ENCODE data around the gene PPL.
"Not testable (repeated sequence)": the region's sequence is repeated elsewhere in the genome, so short reads cannot be mapped to it uniquely, and the experiment has no call there.

Gene PPL

DNA sequence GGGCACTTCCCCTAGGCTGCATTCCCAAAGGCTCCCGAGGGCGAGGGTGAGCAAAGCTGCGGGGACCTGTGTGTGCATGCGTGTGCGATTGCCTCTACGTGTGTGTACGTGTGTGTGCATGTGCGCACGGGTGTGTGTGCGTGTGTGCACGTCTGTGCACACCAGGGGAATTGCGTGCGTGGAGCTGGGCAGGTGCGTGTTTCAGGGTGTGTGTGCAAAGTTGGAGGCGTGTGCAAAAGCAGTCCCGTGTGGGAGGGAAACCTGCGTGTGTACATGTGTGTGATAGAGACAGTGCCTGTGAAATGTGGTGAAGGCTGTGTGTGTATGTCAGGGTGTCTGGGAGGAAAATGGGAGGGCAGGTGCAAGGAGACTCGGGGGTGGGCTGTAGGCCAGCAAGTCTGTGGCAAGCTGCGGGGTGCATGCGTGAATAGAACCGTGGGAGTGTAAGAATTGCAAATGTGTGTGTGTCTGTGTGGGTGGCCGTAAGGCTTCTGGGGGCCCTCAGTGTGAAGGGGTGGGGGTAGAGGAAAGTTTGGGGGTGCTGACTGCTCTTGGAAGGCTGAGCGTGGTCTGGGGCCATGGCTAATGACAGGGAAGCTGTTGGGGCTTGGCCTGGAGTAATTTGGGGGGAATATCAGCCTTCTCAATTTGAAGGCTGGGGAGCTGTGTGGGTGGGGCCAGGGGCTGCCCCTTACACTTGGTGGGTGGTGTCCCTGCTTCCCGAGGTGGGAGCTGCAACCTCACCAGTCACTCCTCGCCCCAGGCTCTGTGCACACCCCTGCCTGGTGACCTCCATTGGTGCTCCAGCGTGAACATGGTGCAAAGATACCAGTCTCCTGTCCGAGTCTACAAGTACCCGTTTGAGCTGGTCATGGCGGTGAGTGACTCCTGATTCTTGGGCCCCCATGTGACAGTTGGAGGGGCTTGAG lies 21.8 kb upstream of the PPL start:
- H3K36me3 ChIP-seq (replicated peaks): no peaks in the 10 kb centered on the region
- H3K27ac ChIP-seq: no peak overlapping the region
- no peak for DNase-seq
- peak overlapping the region; percentile 29 for H3K4me3 ChIP-seq (ENCODE audit: low read depth, low read length)
- in situ Hi-C loops (cut with HindIII; ENCODE audit: low pct_ligation_motif_present, low sequenced_read_pairs): no loop called here
- no peaks in the 10 kb centered on the region for H3K27me3 ChIP-seq (replicated peaks)
- TF ChIP-seq, protein P1, sequence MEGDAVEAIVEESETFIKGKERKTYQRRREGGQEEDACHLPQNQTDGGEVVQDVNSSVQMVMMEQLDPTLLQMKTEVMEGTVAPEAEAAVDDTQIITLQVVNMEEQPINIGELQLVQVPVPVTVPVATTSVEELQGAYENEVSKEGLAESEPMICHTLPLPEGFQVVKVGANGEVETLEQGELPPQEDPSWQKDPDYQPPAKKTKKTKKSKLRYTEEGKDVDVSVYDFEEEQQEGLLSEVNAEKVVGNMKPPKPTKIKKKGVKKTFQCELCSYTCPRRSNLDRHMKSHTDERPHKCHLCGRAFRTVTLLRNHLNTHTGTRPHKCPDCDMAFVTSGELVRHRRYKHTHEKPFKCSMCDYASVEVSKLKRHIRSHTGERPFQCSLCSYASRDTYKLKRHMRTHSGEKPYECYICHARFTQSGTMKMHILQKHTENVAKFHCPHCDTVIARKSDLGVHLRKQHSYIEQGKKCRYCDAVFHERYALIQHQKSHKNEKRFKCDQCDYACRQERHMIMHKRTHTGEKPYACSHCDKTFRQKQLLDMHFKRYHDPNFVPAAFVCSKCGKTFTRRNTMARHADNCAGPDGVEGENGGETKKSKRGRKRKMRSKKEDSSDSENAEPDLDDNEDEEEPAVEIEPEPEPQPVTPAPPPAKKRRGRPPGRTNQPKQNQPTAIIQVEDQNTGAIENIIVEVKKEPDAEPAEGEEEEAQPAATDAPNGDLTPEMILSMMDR (IDR thresholded peaks at IDR 0.05; ENCODE audit: low read depth, low read length, missing control alignments): no peak

- H3K27me3 ChIP-seq (replicated peaks): no peaks in the 10 kb centered on the region
- peak; percentile 97 for DNase-seq
- TF ChIP-seq, protein P1 (IDR thresholded peaks at IDR 0.05; ENCODE audit: low read depth, low read length, missing control alignments): no peak
- no peaks in the 10 kb centered on the region for H3K36me3 ChIP-seq (replicated peaks)
- in situ Hi-C loops (cut with HindIII; ENCODE audit: low pct_ligation_motif_present, low sequenced_read_pairs): no loop called here
- no peak within 1 kb of the TSS for H3K27ac ChIP-seq
- H3K4me3 ChIP-seq (ENCODE audit: low read depth, low read length): peak within 1 kb of the TSS; percentile 59
Measured at GRCh38 chr16:4957720-4958509, 21.0 kb upstream of the PPL start, which contains the start of gene SEC14L5. Gene SEC14L5, plus strand, starts transcription at chr16:4958330. Its CDS starts 994 bp downstream, at chr16:4959324.

- H3K36me3 ChIP-seq (replicated peaks): no peaks in the 10 kb centered on the region
- in situ Hi-C loops (cut with HindIII; ENCODE audit: low pct_ligation_motif_present, low sequenced_read_pairs): no loop called here
- no peaks in the 10 kb centered on the region for H3K27me3 ChIP-seq (replicated peaks)
- no peak overlapping the region for H3K27ac ChIP-seq
- TF ChIP-seq, protein P1 (IDR thresholded peaks at IDR 0.05; ENCODE audit: low read depth, low read length, missing control alignments): no peak
- no peak for DNase-seq
- peak overlapping the region; percentile 59 for H3K4me3 ChIP-seq (ENCODE audit: low read depth, low read length)
Measured at GRCh38 chr16:4957420-4957719, 20.4 kb upstream of the PPL start.

GRCh38 chr16:4954714-4955113 lies 17.8 kb upstream of the PPL start:
- H3K27ac ChIP-seq: no peak overlapping the region
- no peak for DNase-seq
- no peaks in the 10 kb centered on the region for H3K36me3 ChIP-seq (replicated peaks)
- H3K27me3 ChIP-seq (replicated peaks): no peaks in the 10 kb centered on the region
- in situ Hi-C loops (cut with HindIII; ENCODE audit: low pct_ligation_motif_present, low sequenced_read_pairs): no loop called here
- TF ChIP-seq, protein P1 (IDR thresholded peaks at IDR 0.05; ENCODE audit: low read depth, low read length, missing control alignments): no peak
- H3K4me3 ChIP-seq (ENCODE audit: low read depth, low read length): no peak overlapping the region

GRCh38 chr16:4951583-4951982 lies 14.6 kb upstream of the PPL start:
- in situ Hi-C loops (cut with HindIII; ENCODE audit: low pct_ligation_motif_present, low sequenced_read_pairs); H3K36me3 ChIP-seq (replicated peaks); DNase-seq; H3K27ac ChIP-seq; H3K4me3 ChIP-seq (ENCODE audit: low read depth, low read length); H3K27me3 ChIP-seq (replicated peaks): not testable (repeated sequence)

- DNase-seq: no peak
- no peak overlapping the region for H3K27ac ChIP-seq
- no peaks in the 10 kb centered on the region for H3K27me3 ChIP-seq (replicated peaks)
- in situ Hi-C loops (cut with HindIII; ENCODE audit: low pct_ligation_motif_present, low sequenced_read_pairs): no loop called here
- TF ChIP-seq, protein P1 (IDR thresholded peaks at IDR 0.05; ENCODE audit: low read depth, low read length, missing control alignments): no peak
- no peak overlapping the region for H3K4me3 ChIP-seq (ENCODE audit: low read depth, low read length)
- no peaks in the 10 kb centered on the region for H3K36me3 ChIP-seq (replicated peaks)
Measured at GRCh38 chr16:4949986-4950385, 13.0 kb upstream of the PPL start.

Measured in brain microvascular endothelial cell (primary cell).